HG02970 (cell line): ENCODE results near the gene DDX51.
A peak's percentile ranks its signal among the peaks of the same experiment; 100 is the strongest.

Source experiments
- ATAC-seq: cut with Tn5 transposase; IDR thresholded peaks from one replicate; pipeline ENCODE4 v1.9.1; 2021; ENCODE audit warnings: mild to moderate bottlenecking, moderate library complexity, moderate number of reproducible peaks; ENCODE audit not compliant: unreplicated experiment, low FRiP score

The DDX51 gene

GRCh38 chr12:132144115-132144809 is at the start of gene DDX51, which contains the start of gene NOC4L:
DDX51 (minus strand) TSS chr12:132144319; CDS start chr12:132144296, 23 bp downstream.
NOC4L (plus strand) TSS chr12:132144457; CDS start chr12:132144489, 32 bp downstream.
- ATAC-seq, result peak; percentile 87

DNA sequence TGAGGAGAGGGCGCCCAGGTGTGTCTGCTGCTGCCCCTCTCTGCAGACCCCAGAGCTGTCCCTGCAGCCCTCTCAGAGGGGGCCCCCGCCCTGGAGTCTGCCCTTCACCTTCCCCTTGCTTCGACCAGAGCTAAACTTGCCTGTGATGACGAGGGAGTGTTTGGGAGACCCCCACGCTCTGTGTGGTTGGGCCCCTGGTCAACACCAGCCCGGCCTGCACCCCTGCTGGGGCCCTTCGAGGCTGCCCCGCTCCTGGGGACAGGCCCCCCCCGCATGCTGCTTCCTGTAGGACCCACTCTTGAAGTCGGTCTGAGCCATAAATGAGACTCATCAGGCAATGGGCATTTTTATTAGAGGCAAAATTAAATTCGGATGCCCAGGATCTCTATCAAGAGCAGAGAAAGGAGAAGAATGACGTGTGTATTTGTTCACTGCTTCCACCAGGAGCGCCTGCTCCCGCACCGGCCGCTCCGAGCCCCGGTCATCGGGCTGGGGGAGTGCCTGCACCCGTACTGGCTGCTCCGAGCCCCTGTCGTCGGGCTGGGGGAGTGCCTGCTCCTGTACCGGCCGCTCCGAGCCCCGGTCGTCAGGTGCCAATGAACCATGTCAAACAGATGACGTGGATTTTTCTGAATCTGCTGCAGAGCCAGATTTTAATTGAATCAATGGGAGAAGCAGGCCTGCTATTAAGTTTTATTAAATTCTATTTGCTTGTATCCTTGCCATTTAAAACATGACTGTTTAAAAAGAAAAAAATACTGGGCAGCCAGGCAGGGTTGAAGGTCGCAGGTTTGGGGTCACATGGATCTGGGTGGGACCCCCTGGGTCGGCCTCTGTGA is 47.8 kb upstream of the DDX51 start:
- ATAC-seq, result no peak

GRCh38 chr12:132190834-132191500 is 46.8 kb upstream of the DDX51 start:
- no peak for ATAC-seq

DNA sequence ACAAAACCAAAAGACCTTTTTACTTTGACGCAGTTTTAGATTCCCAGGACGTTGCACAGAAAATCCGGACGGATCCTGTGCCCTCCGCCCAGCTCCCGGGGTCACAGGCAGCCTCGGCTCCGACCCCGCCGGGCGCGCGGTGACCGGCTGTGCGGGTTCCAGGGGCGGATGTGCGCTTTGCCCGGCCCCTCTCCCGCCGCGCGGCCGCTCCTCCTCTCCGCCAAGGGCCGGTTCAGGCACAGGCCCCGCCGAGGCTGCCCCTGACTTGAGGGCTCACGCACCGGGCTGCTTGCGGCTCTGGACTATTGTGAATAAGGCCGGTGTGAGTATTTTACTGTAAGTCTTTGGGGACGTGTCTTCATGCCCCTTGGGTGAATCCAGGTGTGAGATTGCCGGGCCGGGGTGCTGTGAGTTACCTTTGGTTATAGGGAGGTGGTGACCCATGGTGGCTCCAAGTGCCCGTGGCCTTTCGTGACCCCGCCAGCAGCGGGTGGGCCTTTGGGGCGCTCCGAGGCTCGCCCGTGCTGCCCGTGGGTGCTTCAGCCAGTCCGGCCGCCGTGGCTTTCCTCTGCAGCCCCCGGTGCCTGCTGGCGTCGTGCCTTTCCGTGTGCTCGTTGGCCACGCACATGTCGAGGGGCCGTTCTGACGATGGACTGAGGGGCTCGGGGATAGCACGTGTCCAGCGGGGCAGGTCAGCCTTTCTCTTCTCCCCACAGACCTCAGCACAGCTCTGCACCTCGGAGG is 46.1 kb upstream of the DDX51 start:
- ATAC-seq, result peak; percentile 19

- peak; percentile 85 for ATAC-seq
Measured at GRCh38 chr12:132189378-132190011, 45.4 kb upstream of the DDX51 start.

- ATAC-seq, result no peak
Measured at GRCh38 chr12:132188916-132189325, 44.8 kb upstream of the DDX51 start.

- no peak for ATAC-seq
Measured at GRCh38 chr12:132188451-132188901, 44.4 kb upstream of the DDX51 start.

- no peak for ATAC-seq
Measured at GRCh38 chr12:132187646-132188450, 43.7 kb upstream of the DDX51 start.

- no peak for ATAC-seq
Measured at GRCh38 chr12:132186857-132187620, 42.9 kb upstream of the DDX51 start.

DNA sequence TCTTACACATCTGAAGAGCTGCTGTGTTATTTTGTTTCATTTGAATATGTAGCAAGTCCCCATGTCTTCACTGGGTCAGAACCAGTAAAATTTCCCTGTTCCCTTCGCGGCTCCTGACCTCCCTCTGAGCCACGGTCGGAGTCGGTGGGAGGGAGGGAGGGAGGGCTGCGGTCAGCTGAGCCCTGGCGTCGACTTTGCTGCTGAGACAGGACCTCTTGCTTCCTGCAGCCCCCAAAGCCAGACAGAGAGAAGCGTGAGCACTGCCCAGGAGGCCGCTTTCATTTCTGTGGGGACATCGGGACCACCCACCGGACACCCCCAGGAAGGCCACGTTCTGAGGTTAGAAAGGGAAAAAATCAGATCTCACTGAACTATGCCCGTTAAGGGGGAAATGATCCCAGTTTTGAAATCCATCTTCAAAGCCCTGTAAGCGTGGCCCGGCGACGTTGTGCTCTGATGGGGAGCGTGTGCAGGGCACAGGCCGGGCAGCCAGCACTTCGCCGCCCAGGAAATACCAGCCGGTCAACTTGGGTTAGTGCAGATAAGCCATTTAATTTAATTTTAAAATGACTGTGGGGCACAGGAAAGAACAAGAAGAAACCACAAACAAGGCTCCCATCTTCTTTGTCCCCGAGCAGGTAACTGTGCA is 42.2 kb upstream of the DDX51 start:
- no peak for ATAC-seq

DNA sequence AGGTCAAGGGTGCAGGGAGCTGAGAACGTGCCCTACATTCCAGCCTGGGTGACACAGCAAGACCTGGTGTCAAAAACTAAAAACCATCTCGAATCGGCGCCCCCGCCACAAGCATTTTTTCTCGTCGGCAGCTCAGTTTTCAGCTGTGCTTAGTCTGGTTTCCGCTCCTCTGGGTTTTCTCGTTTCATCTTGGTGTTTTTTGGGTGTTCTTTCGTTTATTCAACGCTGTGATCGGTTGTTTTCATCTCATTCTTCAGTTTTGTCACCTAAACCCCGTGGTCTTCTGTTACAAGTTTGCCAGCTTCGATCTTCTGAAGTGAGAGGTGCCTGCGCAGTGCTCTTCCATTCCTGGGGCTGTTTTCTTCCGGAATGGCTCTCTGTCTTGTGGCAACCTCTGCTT is 41.6 kb upstream of the DDX51 start:
- no peak for ATAC-seq

- ATAC-seq, result no peak
Measured at GRCh38 chr12:132182711-132183365, 38.7 kb upstream of the DDX51 start.

DNA sequence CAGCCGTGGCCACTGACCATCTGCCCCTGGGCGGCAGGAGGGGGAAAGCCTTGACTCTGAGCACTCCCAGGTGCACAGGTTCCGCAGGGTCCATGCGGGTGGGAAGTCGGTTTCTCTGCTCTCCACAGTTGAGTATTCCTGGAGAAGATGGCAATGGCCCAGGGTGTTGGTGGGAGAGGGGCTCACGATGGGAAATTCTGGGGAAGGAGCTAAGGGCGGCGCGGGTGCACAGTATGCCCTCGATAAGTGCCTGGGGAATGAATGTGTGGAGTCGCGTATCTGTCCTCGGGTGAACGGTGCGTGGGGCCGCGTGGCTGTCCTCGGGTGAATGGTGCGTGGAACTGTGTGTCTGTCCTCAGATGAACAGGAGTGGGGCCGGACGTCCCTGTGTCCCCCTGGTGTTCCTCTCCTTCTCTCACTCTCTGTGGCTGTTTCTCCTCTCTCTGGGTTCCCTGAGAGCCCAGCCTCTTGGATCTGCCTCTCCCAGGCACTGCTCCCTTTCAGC is 38.1 kb upstream of the DDX51 start:
- no peak for ATAC-seq

DNA sequence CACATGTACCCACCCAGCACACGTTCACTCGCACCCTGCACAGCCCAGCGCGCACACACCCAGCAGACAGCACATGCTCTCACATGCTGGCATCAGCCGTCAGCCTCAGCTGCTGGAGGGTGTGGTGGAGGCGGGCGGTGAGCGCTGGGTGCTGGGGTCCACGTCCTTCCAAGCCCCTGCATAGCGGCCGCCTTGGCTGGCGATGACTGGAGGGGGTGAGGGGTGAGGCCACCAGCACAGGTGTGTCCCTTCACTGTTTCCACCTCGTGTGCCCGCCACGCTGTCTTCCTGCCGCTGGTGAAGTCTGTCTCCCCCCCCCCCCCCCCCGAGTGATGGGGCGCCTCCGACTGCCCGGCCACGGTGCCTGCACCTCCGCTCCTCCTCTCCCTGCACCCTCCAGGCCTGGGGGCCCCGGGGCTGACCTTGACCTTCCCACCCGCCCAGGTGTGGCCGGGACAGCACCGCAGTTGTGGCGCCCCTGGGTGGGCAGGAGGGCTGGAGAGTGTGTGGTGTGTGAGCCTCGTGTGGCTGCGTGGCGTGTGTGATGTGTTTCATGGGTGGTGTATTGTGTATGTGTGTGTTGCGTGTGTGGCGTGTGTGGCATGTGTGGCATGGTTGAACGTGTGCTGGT is 37.6 kb upstream of the DDX51 start:
- no peak for ATAC-seq

DNA sequence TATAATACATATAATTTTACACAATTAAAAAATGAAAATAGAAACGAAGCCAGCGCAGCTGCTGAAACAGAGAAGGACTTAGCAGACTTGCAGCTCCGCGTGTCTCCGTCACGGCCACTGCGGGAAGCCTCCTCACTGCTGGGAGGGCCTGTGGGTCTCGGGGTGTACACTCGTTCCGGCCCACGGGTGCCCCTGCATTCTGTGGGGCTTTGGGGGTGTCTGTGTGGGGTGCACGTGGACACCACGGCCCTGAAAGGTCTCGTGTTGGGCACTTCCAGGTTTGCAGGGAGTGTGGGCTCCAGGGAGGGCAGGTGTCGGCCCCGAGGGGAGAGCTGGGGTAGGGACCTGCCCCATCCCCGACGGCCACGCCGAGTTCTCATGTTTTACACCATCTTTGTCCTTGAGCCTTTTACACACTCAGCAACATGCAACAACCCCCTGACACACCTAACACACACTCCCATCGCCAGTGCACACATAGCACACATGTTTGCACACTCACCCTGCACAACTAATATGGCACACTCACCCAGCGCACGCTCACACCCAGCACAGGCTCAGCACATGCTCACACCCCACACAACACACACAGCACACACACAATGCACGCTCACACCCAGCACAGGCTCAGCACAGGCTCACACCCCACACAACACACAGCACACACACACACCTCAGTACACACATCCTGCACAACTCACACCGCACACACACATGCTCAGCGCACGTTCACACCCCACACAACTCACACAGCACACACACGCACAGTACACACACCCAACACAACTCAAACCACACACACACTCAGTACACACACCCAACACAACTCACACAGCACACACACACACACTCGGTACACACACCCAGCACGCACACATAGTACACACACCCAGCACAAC is 36.8 kb upstream of the DDX51 start:
- no peak for ATAC-seq
